H9 (cell line): ENCODE measurements around the gene B3GNT3. TPM values are rescaled to one million over a fixed set of nuclear protein-coding genes. Genes with fewer than 3 reads are reported as not detected.

ENCODE experiments used
- DNase-seq: peaks from one replicate; pipeline ENCODE4 v3.0.0-alpha.2; 2017
- H2AFZ ChIP-seq: one replicate; pipeline ENCODE4 v1.6.1; 2013; ENCODE audit warnings: mild to moderate bottlenecking, low read length, control low read depth, moderate library complexity
- H2AK5ac ChIP-seq: 2 replicates; pipeline ENCODE4 v1.6.1; 2013; ENCODE audit warnings: low read length, control low read depth, mixed read lengths; ENCODE audit not compliant: insufficient read length
- H2BK120ac ChIP-seq: one replicate; pipeline ENCODE4 v1.6.1; 2013; ENCODE audit warnings: low read depth, mild to moderate bottlenecking, low read length, control low read depth, inconsistent platforms; ENCODE audit not compliant: poor library complexity, severe bottlenecking
- H2BK12ac ChIP-seq: 2 replicates; pipeline ENCODE4 v1.6.1; 2013; ENCODE audit warnings: low read length, control low read depth, mixed read lengths, low read depth; ENCODE audit not compliant: insufficient read length
- H2BK15ac ChIP-seq: 2 replicates; pipeline ENCODE4 v1.6.1; 2013; ENCODE audit warnings: low read depth, low read length, control low read depth
- H2BK20ac ChIP-seq: one replicate; pipeline ENCODE4 v1.6.1; 2013; ENCODE audit warnings: low read depth, mild to moderate bottlenecking, low read length, control low read depth, inconsistent platforms; ENCODE audit not compliant: poor library complexity, severe bottlenecking
- H2BK5ac ChIP-seq: 2 replicates; pipeline ENCODE4 v1.6.1; 2013; ENCODE audit warnings: low read length, control low read depth, mixed read lengths; ENCODE audit not compliant: insufficient read length
- H3K14ac ChIP-seq: 2 replicates; pipeline ENCODE4 v1.6.1; 2013; ENCODE audit warnings: low read length, control low read depth; ENCODE audit not compliant: insufficient read depth
- H3K18ac ChIP-seq: 2 replicates; pipeline ENCODE4 v1.6.1; 2013; ENCODE audit warnings: low read depth, mild to moderate bottlenecking, mixed read lengths, low read length, control low read depth; ENCODE audit not compliant: insufficient read length
- H3K23ac ChIP-seq: 2 replicates; pipeline ENCODE4 v1.6.1; 2013; ENCODE audit warnings: low read length, control low read depth, mixed read lengths, low read depth; ENCODE audit not compliant: insufficient read length
- H3K23me2 ChIP-seq: 2 replicates; pipeline ENCODE4 v1.6.1; 2013; ENCODE audit warnings: low read depth, mild to moderate bottlenecking, mixed read lengths, low read length, control low read depth; ENCODE audit not compliant: insufficient read length, poor library complexity, severe bottlenecking
- H3K27ac ChIP-seq: 2 replicates; pipeline ENCODE4 v1.5.1; 2013; ENCODE audit warnings: low read length, control low read depth, mixed read lengths, low read depth; ENCODE audit not compliant: insufficient read length
- H3K27me3 ChIP-seq: 2 replicates; pipeline ENCODE4 v1.6.1; 2013; ENCODE audit warnings: low read length, control low read depth, inconsistent platforms; ENCODE audit not compliant: insufficient read depth
- H3K4ac ChIP-seq: 2 replicates; pipeline ENCODE4 v1.6.1; 2013; ENCODE audit warnings: low read depth, mild to moderate bottlenecking, control low read depth, inconsistent platforms, low read length, moderate library complexity
- H3K4me1 ChIP-seq: 2 replicates; pipeline ENCODE4 v1.6.1; 2013; ENCODE audit warnings: low read length, control low read depth, inconsistent platforms; ENCODE audit not compliant: insufficient read depth
- H3K4me2 ChIP-seq: 2 replicates; pipeline ENCODE4 v1.6.1; 2013; ENCODE audit warnings: low read length, control low read depth, mixed read lengths; ENCODE audit not compliant: insufficient read length, insufficient read depth
- H3K56ac ChIP-seq: 2 replicates; pipeline ENCODE4 v1.6.1; 2013; ENCODE audit warnings: low read depth, mild to moderate bottlenecking, mixed read lengths, low read length, control low read depth; ENCODE audit not compliant: insufficient read length
- H3K79me1 ChIP-seq: 2 replicates; pipeline ENCODE4 v1.6.1; 2013; ENCODE audit warnings: low read depth, mild to moderate bottlenecking, moderate library complexity, low read length, control low read depth, inconsistent platforms; ENCODE audit not compliant: insufficient read depth, poor library complexity, severe bottlenecking
- H3K79me2 ChIP-seq: 2 replicates; pipeline ENCODE4 v1.6.1; 2013; ENCODE audit warnings: low read length, control low read depth, inconsistent platforms; ENCODE audit not compliant: insufficient read depth
- H3K9ac ChIP-seq: 2 replicates; pipeline ENCODE4 v1.6.1; 2013; ENCODE audit warnings: low read length, control low read depth, mixed read lengths; ENCODE audit not compliant: insufficient read length; ENCODE audit errors: extremely low read depth
- H3K9me3 ChIP-seq: one replicate; pipeline ENCODE4 v1.6.1; 2013; ENCODE audit warnings: low read depth, low read length, inconsistent platforms; ENCODE audit not compliant: control insufficient read depth
- H3T11ph ChIP-seq: one replicate; pipeline ENCODE4 v1.6.1; 2013; ENCODE audit warnings: mild to moderate bottlenecking, low read length, control low read depth, inconsistent platforms
- H4K20me1 ChIP-seq: one replicate; pipeline ENCODE4 v1.6.1; 2013; ENCODE audit not compliant: control insufficient read depth, insufficient read length, insufficient read depth
- H4K5ac ChIP-seq: 2 replicates; pipeline ENCODE4 v1.6.1; 2013; ENCODE audit warnings: low read depth, mild to moderate bottlenecking, mixed read lengths, low read length, control low read depth; ENCODE audit not compliant: insufficient read length
- H4K8ac ChIP-seq: replicated peaks from 2 replicates; pipeline ENCODE4 v1.6.1; 2013; ENCODE audit warnings: low read length, control low read depth, mixed read lengths, low read depth; ENCODE audit not compliant: insufficient read length
- H4K91ac ChIP-seq: 2 replicates; pipeline ENCODE4 v1.6.1; 2013; ENCODE audit warnings: low read depth, mild to moderate bottlenecking, moderate library complexity, mixed read lengths, low read length, control low read depth; ENCODE audit not compliant: insufficient read length
- H3K27ac Mint-ChIP-seq, 3 experiments: 2 replicates in 2 of 3; 3 replicates in 1 of 3; pipeline ENCODE4 v1.8.0; 2020 to 2021; ENCODE audit warnings: mixed read lengths in 3 of 3, mild to moderate bottlenecking in 1 of 3, moderate library complexity in 1 of 3
- H3K27me3 Mint-ChIP-seq: 2 replicates; pipeline ENCODE4 v1.8.0; 2021; ENCODE audit warnings: low read depth, mild to moderate bottlenecking, moderate library complexity, mixed read lengths
- H3K36me3 Mint-ChIP-seq, 3 experiments: 2 replicates in 2 of 3; 3 replicates in 1 of 3; pipeline ENCODE4 v1.8.0; 2020 to 2021; ENCODE audit warnings: low read depth in 3 of 3, mixed read lengths in 3 of 3; ENCODE audit not compliant: insufficient read depth in 1 of 3
- H3K4me1 Mint-ChIP-seq, 2 experiments: 2 replicates each; pipeline ENCODE4 v1.8.0; 2020; ENCODE audit warnings: mixed read lengths in 2 of 2
- H3K4me3 Mint-ChIP-seq, 2 experiments: 2 replicates in 1 of 2; 3 replicates in 1 of 2; pipeline ENCODE4 v1.8.0; 2020 to 2021; ENCODE audit warnings: mild to moderate bottlenecking in 2 of 2, mixed read lengths in 2 of 2, moderate library complexity in 1 of 2
- H3K9me3 Mint-ChIP-seq, 2 experiments: 2 replicates in 1 of 2; 3 replicates in 1 of 2; pipeline ENCODE4 v1.8.0; 2020; ENCODE audit warnings: mild to moderate bottlenecking in 2 of 2, mixed read lengths in 2 of 2, moderate library complexity in 1 of 2
- CTCF ChIP-seq: fragments of 200-600 bp; sonication (generic); conservative IDR thresholded peaks from 3 replicates; pipeline ENCODE4 v1.8.0; 2021; ENCODE audit warnings: antibody characterized with exemption, mild to moderate bottlenecking
- WGBS: extraction: QIAGEN DNeasy Blood & Tissue Kit; methylation state at CpG from one replicate; pipeline ENCODE4 v1.1.7; 2013; ENCODE audit warnings: missing lambda C conversion rate, low lambda C conversion rate, mixed read lengths; ENCODE audit not compliant: insufficient read length; ENCODE audit errors: extremely low coverage; 5-methylcytosine and 5-hydroxymethylcytosine counted together
- total RNA-seq: library from RNA; stranded (reverse); gene quantifications from 2 replicates; pipeline ENCODE4 v1.2.1, GENCODE V29; 2021

The B3GNT3 gene
- total RNA-seq, 1 experiment from 2014 or later, result 0.96 TPM

- Histone ChIP-seq H2BK12ac (no peak overlapping the region), H2BK15ac (no peak overlapping the region), H2AFZ (no peak overlapping the region), H3K18ac (no peak overlapping the region), H3K4me1 (no peaks in the 10 kb centered on the region), H2AK5ac (no peak overlapping the region), H3K79me2 (no peaks in the 10 kb centered on the region), H4K8ac (peak overlapping the region; percentile 72), H3K27ac (no peak overlapping the region), H3T11ph (no peak overlapping the region), H3K23me2 (no peaks in the 10 kb centered on the region), H4K20me1 (no peaks in the 10 kb centered on the region), H3K4ac (no peak overlapping the region), H3K27me3 (no peaks in the 10 kb centered on the region), H3K23ac (no peak overlapping the region), H4K91ac (no peak overlapping the region), H3K9ac (no peak overlapping the region), H3K4me2 (no peak overlapping the region), H2BK120ac (no peak overlapping the region), H3K14ac (peak overlapping the region; percentile 46; the same call in 1 of the 2 replicates), H3K56ac (no peak overlapping the region), H3K79me1 (no peaks in the 10 kb centered on the region), H2BK20ac (no peak overlapping the region), H4K5ac (no peak overlapping the region), H2BK5ac (no peak overlapping the region), H3K9me3 (no peaks in the 10 kb centered on the region)
- H3K4me3 Mint-ChIP-seq, result no peak overlapping the region
- no peak overlapping the region; a peak in 1 of 7 replicates for H3K27ac Mint-ChIP-seq
- WGBS, result no CpG with 5 or more reads among the region's 20 CpGs
- H3K4me1 Mint-ChIP-seq, result no peaks in the 10 kb centered on the region
- peaks cover 2% of the 10 kb centered on the region for H3K27me3 Mint-ChIP-seq
- TF ChIP-seq CTCF, result no peak
- DNase-seq, result no peak
- no peaks in the 10 kb centered on the region for H3K9me3 Mint-ChIP-seq
- no peaks in the 10 kb centered on the region for H3K36me3 Mint-ChIP-seq
Observed at GRCh38 chr19:17811681-17812080, 16.7 kb downstream of the B3GNT3 start.
